ENCODE results near the gene FGFR3.

DNA sequence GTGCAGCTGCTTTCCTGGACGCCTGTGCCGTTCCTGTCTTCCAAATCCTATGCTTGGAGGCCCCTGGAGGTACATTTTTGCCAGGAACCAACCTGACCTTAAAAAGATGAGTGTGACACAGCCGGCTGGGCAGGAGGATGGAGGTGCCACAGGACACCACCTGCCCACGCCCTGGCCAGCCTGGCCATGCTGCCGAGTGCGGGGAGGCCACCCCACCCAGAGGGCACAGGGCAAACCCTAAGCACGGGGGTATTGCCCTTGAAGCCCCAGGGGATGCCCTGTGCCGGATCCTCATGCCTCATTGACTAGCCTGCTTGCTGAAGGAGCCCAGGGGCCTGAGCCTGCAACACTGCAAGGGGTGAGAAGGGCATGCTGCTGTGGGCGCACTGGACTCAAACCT is 20.1 kb downstream of the FGFR3 start:
- TF ChIP-seq, protein P1, sequence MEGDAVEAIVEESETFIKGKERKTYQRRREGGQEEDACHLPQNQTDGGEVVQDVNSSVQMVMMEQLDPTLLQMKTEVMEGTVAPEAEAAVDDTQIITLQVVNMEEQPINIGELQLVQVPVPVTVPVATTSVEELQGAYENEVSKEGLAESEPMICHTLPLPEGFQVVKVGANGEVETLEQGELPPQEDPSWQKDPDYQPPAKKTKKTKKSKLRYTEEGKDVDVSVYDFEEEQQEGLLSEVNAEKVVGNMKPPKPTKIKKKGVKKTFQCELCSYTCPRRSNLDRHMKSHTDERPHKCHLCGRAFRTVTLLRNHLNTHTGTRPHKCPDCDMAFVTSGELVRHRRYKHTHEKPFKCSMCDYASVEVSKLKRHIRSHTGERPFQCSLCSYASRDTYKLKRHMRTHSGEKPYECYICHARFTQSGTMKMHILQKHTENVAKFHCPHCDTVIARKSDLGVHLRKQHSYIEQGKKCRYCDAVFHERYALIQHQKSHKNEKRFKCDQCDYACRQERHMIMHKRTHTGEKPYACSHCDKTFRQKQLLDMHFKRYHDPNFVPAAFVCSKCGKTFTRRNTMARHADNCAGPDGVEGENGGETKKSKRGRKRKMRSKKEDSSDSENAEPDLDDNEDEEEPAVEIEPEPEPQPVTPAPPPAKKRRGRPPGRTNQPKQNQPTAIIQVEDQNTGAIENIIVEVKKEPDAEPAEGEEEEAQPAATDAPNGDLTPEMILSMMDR (conservative IDR thresholded peaks at IDR 0.05; ENCODE audit: low read length) = no peak
- TF ChIP-seq EZH2phosphoT487 (IDR thresholded peaks at IDR 0.05; ENCODE audit: borderline replicate concordance, low read depth, low read length) = no peak

Measured in OCI-LY7 (cell line).